HK-2 (cell line): ENCODE measurements around the gene ITGA11.

Experiments used
- DNase-seq: peaks from one replicate; pipeline ENCODE4 v3.0.0-alpha.2; 2018; ENCODE audit not compliant: unreplicated experiment

The ITGA11 gene

GRCh38 chr15:68271854-68272471 lies 160.0 kb downstream of the ITGA11 start:
- DNase-seq = peak; percentile 6

- DNase-seq = no peak
Measured at GRCh38 chr15:68268405-68268804, 163.6 kb downstream of the ITGA11 start.

- DNase-seq = no peak
Measured at GRCh38 chr15:68265674-68266073, 166.3 kb downstream of the ITGA11 start.

- no peak for DNase-seq
Measured at GRCh38 chr15:68265081-68265480, 166.9 kb downstream of the ITGA11 start.

GRCh38 chr15:68264282-68264681 lies 167.7 kb downstream of the ITGA11 start:
- DNase-seq = no peak

GRCh38 chr15:68262514-68263356 lies 169.2 kb downstream of the ITGA11 start:
- DNase-seq = no peak

GRCh38 chr15:68261980-68262379 lies 170.0 kb downstream of the ITGA11 start:
- DNase-seq = no peak

- no peak for DNase-seq
Measured at GRCh38 chr15:68261241-68261640, 170.7 kb downstream of the ITGA11 start.

GRCh38 chr15:68259883-68260282 lies 172.1 kb downstream of the ITGA11 start:
- no peak for DNase-seq

GRCh38 chr15:68258692-68259091 lies 173.3 kb downstream of the ITGA11 start:
- no peak for DNase-seq

GRCh38 chr15:68256675-68257450 lies 175.1 kb downstream of the ITGA11 start:
- no peak for DNase-seq

- DNase-seq = no peak
Measured at GRCh38 chr15:68252925-68253534, 178.9 kb downstream of the ITGA11 start.

GRCh38 chr15:68249058-68249713 lies 182.8 kb downstream of the ITGA11 start:
- no peak for DNase-seq
